ENCODE results near the gene AR. TPM values are rescaled to one million over a fixed set of nuclear protein-coding genes. Genes with fewer than 3 reads are reported as not detected.

AR gene
- total and polyA plus RNA-seq, 9 of the 15 experiments (the other 6 are each of a cell fraction or from before 2014, with no cell fraction given): 0.01 to 0.04 (median 0.01) TPM; not detected in 6

GRCh38 chrX:67503453-67503852 is 40.4 kb upstream of the AR start:
- DNase-seq (ENCODE audit: extremely low read depth in 1 of 4, low spot score in 3 of 4) (no peak), FAIRE-seq (no peak), ATAC-seq (no peak)
- H3K27me3 ChIP-seq (ENCODE audit: control insufficient read depth in 2 of 2, insufficient read depth in 2 of 2, low read length in 2 of 2): no peaks in the 10 kb centered on the region
- H3K9ac ChIP-seq (ENCODE audit: insufficient read depth in 1 of 2, low read depth in 2 of 2, low read length in 2 of 2): no peak overlapping the region
- no peak overlapping the region for H3K27ac ChIP-seq (ENCODE audit: extremely low read depth, low read depth, low read length)
- H3K4me2 ChIP-seq (ENCODE audit: insufficient read depth, low read length): no peak overlapping the region
- H3K79me2 ChIP-seq (ENCODE audit: control insufficient read depth, insufficient read depth, low read length): no peaks in the 10 kb centered on the region
- WGBS (ENCODE audit: insufficient coverage, low coverage, missing lambda C conversion rate): 4% methylated on average over 2 of the region's 2 CpGs
- H4K20me1 ChIP-seq (replicated peaks; ENCODE audit: control insufficient read depth, insufficient read depth, low read length): no peaks in the 10 kb centered on the region
- no peaks in the 10 kb centered on the region for H3K9me1 ChIP-seq (ENCODE audit: control insufficient read depth, insufficient read depth, low read length)
- intact Hi-C loops (cut with micrococcal nuclease): no loop called here
- H2AFZ ChIP-seq (ENCODE audit: low read depth, low read length): no peak overlapping the region
- no peaks in the 10 kb centered on the region for H3K4me1 ChIP-seq (replicated peaks in 1 of 2; ENCODE audit: control insufficient read depth in 2 of 2, insufficient read depth in 2 of 2, low read length in 2 of 2)
- in situ Hi-C loops (cut with MboI): no loop called here
- no peaks in the 10 kb centered on the region for H3K9me3 ChIP-seq (replicated peaks; ENCODE audit: control insufficient read depth, insufficient read depth, low read depth, low read length)
- POLR2A ChIA-PET: no interaction called here
- H3K4me3 ChIP-seq: no peak overlapping the region
- CTCF ChIA-PET (ENCODE audit: low intra/inter-chr PET ratio): no interaction called here
- BruUV-seq (replicated peaks): no TSS peak
- H3K36me3 ChIP-seq (ENCODE audit: control insufficient read depth, insufficient read depth, low read length): no peaks in the 10 kb centered on the region
- TF ChIP-seq ASH1L (IDR thresholded peaks at IDR 0.05; ENCODE audit: borderline replicate concordance, low read depth, partially characterized antibody): no peak
- no peak for TF ChIP-seq GTF2A2 (tag; IDR thresholded peaks at IDR 0.05)
- no peak for TF ChIP-seq PCBP1 (IDR thresholded peaks at IDR 0.05; ENCODE audit: low read depth, low read length, poor library complexity, severe bottlenecking)
- no peak for TF ChIP-seq HCFC1 (IDR thresholded peaks at IDR 0.05; ENCODE audit: low read depth, low read length)
- no peak for TF ChIP-seq ZNF639 (CRISPR knock-in tag; conservative IDR thresholded peaks at IDR 0.05 in 1 of 2, IDR thresholded peaks at IDR 0.05 in 1 of 2)
- no peak for TF ChIP-seq CEBPG (CRISPR knock-in tag; IDR thresholded peaks at IDR 0.05)
- no peak for TF ChIP-seq CEBPG (tag; conservative IDR thresholded peaks at IDR 0.05 in 1 of 2, IDR thresholded peaks at IDR 0.05 in 1 of 2)
- no peak for TF ChIP-seq ZNF76 (CRISPR knock-in tag; IDR thresholded peaks at IDR 0.05; ENCODE audit: borderline replicate concordance)
- TF ChIP-seq SFPQ (IDR thresholded peaks at IDR 0.05; ENCODE audit: low read depth, low read length): no peak
- TF ChIP-seq ETS1 (conservative IDR thresholded peaks at IDR 0.05; ENCODE audit: control insufficient read depth, low read depth, low read length): no peak
- TF ChIP-seq GTF3C2 (IDR thresholded peaks at IDR 0.05; ENCODE audit: borderline replicate concordance, extremely low read depth, insufficient read length): no peak
- TF ChIP-seq FOXA3 (CRISPR knock-in tag; conservative IDR thresholded peaks at IDR 0.05 in 1 of 2, IDR thresholded peaks at IDR 0.05 in 1 of 2): no peak
- TF ChIP-seq RUNX1 (IDR thresholded peaks at IDR 0.05; ENCODE audit: low read depth): no peak

All from K562 (cell line).